ENCODE measurements around the gene STK39.

STK39 gene

DNA sequence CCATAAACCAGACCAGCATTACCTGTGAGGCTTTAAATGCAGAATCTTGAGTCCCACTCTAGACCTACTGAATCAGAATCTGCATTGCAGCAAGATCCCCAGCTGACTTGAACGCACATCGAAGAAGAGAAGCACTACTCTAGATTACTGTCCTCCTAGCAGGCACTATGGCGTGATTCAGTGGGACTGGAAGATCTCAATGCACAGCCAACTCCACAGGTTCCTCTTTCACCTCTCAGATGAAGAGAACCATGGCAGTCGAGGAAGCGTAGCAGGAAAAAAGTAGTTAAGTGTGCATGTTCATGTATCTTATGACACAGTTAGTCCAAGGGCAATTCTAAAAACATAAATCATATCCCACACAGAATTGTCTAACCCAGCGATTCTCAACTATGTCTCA lies 97.4 kb downstream of the STK39 start:
- Histone ChIP-seq H3K27ac (replicated peaks) (no peak overlapping the region), H3K27me3 (ENCODE audit: insufficient read depth, poor library complexity, severe bottlenecking) (no peaks in the 10 kb centered on the region), H3K4me3 (replicated peaks; ENCODE audit: insufficient read depth, low read length) (no peak overlapping the region)
- TF ChIP-seq REST (IDR thresholded peaks at IDR 0.05; ENCODE audit: insufficient replicate concordance, low read depth) (no peak), GABPA (IDR thresholded peaks at IDR 0.05; ENCODE audit: low read depth) (no peak), CTCF (IDR thresholded peaks at IDR 0.05; ENCODE audit: insufficient read depth, low read length) (no peak), SPI1 (IDR thresholded peaks at IDR 0.05; ENCODE audit: borderline replicate concordance, low read depth) (no peak), POLR2AphosphoS5 (IDR thresholded peaks at IDR 0.05; ENCODE audit: low read depth) (no peak)
- DNase-seq (ENCODE audit: low read depth in 1 of 2, low spot score in 1 of 2) = peak in 1 of 2 experiments; percentile 18

GRCh38 chr2:168149150-168149974 lies 98.0 kb downstream of the STK39 start:
- Histone ChIP-seq H3K27me3 (ENCODE audit: insufficient read depth, poor library complexity, severe bottlenecking) (no peaks in the 10 kb centered on the region), H3K4me3 (replicated peaks; ENCODE audit: insufficient read depth, low read length) (no peak overlapping the region), H3K27ac (replicated peaks) (no peak overlapping the region)
- peak in 1 of 2 experiments; percentile 28 for DNase-seq (ENCODE audit: low read depth in 1 of 2, low spot score in 1 of 2)
- TF ChIP-seq CTCF (IDR thresholded peaks at IDR 0.05; ENCODE audit: insufficient read depth, low read length) (no peak), GABPA (IDR thresholded peaks at IDR 0.05; ENCODE audit: low read depth) (no peak), SPI1 (IDR thresholded peaks at IDR 0.05; ENCODE audit: borderline replicate concordance, low read depth) (no peak), POLR2AphosphoS5 (IDR thresholded peaks at IDR 0.05; ENCODE audit: low read depth) (no peak), REST (IDR thresholded peaks at IDR 0.05; ENCODE audit: insufficient replicate concordance, low read depth) (no peak)

DNA sequence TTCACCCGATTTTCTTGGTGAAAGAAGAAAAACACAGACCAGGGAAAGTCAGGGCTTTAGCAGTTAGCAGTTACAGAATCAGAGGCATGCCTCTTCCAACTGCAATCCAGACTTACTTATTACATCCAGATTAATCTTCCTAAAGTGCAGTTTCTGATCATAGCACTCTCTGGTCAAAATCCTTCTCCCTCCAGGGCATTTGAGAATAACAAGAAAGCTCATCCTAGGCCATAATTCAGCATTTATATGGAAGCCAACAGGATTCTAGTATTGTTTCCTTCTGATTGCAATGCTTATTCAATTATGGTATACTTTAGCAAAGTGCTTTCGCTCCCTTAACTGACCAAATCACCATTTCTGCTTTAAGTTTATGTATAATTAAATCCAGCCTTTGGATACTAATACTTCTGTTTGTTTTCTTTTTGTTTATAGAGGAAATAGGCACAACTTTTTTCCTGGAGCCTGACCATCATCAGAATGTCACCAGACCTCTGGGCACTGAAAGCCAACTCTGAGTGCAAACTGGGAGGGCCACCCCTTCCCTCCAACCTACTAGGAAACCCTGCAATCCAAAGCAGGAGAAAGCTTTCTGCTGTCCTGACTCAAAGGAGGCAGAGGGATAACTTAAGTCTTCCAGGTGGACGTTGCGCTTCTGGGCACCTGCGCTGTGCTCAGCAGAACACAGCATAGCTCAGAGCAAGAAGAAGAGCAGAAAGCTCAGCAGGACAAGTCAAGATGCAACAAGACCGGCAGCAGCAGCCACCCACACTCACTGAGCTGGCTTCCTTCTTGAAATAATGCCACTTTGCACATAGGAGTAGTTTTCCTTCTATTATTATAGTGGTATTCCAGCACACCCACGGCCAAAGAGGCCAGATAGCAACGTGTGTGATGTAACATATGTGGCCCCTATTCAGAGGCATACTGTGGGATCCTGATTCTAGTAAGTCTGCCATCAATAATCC lies 99.3 kb downstream of the STK39 start:
- Histone ChIP-seq H3K27ac (replicated peaks) (no peak overlapping the region), H3K27me3 (ENCODE audit: insufficient read depth, poor library complexity, severe bottlenecking) (no peaks in the 10 kb centered on the region), H3K4me3 (replicated peaks; ENCODE audit: insufficient read depth, low read length) (no peak overlapping the region)
- TF ChIP-seq CTCF (IDR thresholded peaks at IDR 0.05; ENCODE audit: insufficient read depth, low read length) (no peak), GABPA (IDR thresholded peaks at IDR 0.05; ENCODE audit: low read depth) (no peak), REST (IDR thresholded peaks at IDR 0.05; ENCODE audit: insufficient replicate concordance, low read depth) (no peak), POLR2AphosphoS5 (IDR thresholded peaks at IDR 0.05; ENCODE audit: low read depth) (no peak), SPI1 (IDR thresholded peaks at IDR 0.05; ENCODE audit: borderline replicate concordance, low read depth) (no peak)
- DNase-seq (ENCODE audit: low read depth in 1 of 2, low spot score in 1 of 2) = no peak

All from HL-60 (cell line).